T-cell (primary cell): Measurements from ENCODE around the gene SLC38A4. TPM values are rescaled to one million over a fixed set of nuclear protein-coding genes. Genes with fewer than 3 reads are reported as not detected.

ENCODE experiments used
- ATAC-seq, 4 experiments: fragments of 200-7000 bp in 3 of 4; fragments of 150-1000 bp in 1 of 4; cut with Tn5 transposase; replicated peaks in 1 of 4; 1 replicate in 3 of 4; 2 replicates in 1 of 4; pipeline ENCODE4 v1.10.0; 2021; ENCODE audit warnings: moderate library complexity in 3 of 4, mild to moderate bottlenecking in 2 of 4, moderate number of reproducible peaks in 1 of 4
- CTCF ChIA-PET, 2 donors: fragments of 300-600 bp; sonication (Branson Sonifier 250); formaldehyde crosslinking; loops; one replicate each; lab custom pipeline; 2022; ENCODE audit warnings: antibody characterized with exemption in 2 of 2; lab: Charles Lee
- POLR2A ChIA-PET, 2 donors: fragments of 300-600 bp; sonication (Branson Sonifier 250); formaldehyde crosslinking; loops; one replicate each; lab custom pipeline; 2022; ENCODE audit warnings: antibody characterized with exemption in 2 of 2; lab: Charles Lee
- DNase-seq, 35 experiments: peaks; one replicate each; pipeline versions ENCODE4 v3.0.0 to v3.0.0-alpha.2; 2013 to 2023
- H3K27ac ChIP-seq: one replicate; pipeline ENCODE4 v1.5.1; 2013; ENCODE audit warnings: low read length
- H3K27me3 ChIP-seq, 2 experiments: replicated peaks in 1 of 2; 1 replicate in 1 of 2; 2 replicates in 1 of 2; pipeline versions ENCODE4 v1.6.1 to v1.7.0; 2013; ENCODE audit warnings: low read length in 1 of 2, mixed read lengths in 1 of 2; ENCODE audit not compliant: control insufficient read depth in 2 of 2, insufficient read depth in 2 of 2; ENCODE audit errors: extremely low read depth in 1 of 2
- H3K36me3 ChIP-seq, 2 donors: 1 replicate in 1 of 2; 2 replicates in 1 of 2; pipeline versions ENCODE4 v1.6.1 to v1.7.0; 2013; ENCODE audit warnings: low read length in 1 of 2; ENCODE audit not compliant: control insufficient read depth in 2 of 2, insufficient read depth in 1 of 2; ENCODE audit errors: extremely low read depth in 1 of 2
- H3K4me1 ChIP-seq, 2 experiments: 1 replicate in 1 of 2; 2 replicates in 1 of 2; pipeline versions ENCODE4 v1.6.1 to v1.7.0; 2013; ENCODE audit warnings: low read length in 2 of 2, mixed read lengths in 1 of 2; ENCODE audit not compliant: insufficient read depth in 2 of 2, control insufficient read depth in 1 of 2; ENCODE audit errors: extremely low read depth in 1 of 2
- H3K4me3 ChIP-seq, 2 donors: 1 replicate in 1 of 2; 2 replicates in 1 of 2; pipeline versions ENCODE4 v1.5.1 to v1.7.0; 2013; ENCODE audit warnings: mild to moderate bottlenecking in 2 of 2, low read length in 1 of 2, moderate library complexity in 1 of 2; ENCODE audit not compliant: control insufficient read depth in 1 of 2; ENCODE audit errors: extremely low read depth in 1 of 2
- H3K9me3 ChIP-seq: 2 replicates; pipeline ENCODE4 v1.7.0; 2013
- H3K27ac Mint-ChIP-seq, 2 donors: one replicate each; pipeline ENCODE4 v1.8.0; 2020 to 2021; ENCODE audit warnings: mild to moderate bottlenecking in 2 of 2, mixed read lengths in 2 of 2
- H3K27me3 Mint-ChIP-seq, 2 donors: one replicate each; pipeline ENCODE4 v1.8.0; 2021 to 2022; ENCODE audit warnings: mixed read lengths in 2 of 2
- H3K36me3 Mint-ChIP-seq: one replicate; pipeline ENCODE4 v1.8.0; 2021; ENCODE audit warnings: mixed read lengths
- H3K4me1 Mint-ChIP-seq, 3 donors: one replicate each; pipeline ENCODE4 v1.8.0; 2020 to 2022; ENCODE audit warnings: mixed read lengths in 3 of 3, mild to moderate bottlenecking in 1 of 3
- H3K4me3 Mint-ChIP-seq, 3 donors: one replicate each; pipeline ENCODE4 v1.8.0; 2020 to 2022; ENCODE audit warnings: mild to moderate bottlenecking in 3 of 3, mixed read lengths in 3 of 3, moderate library complexity in 3 of 3
- H3K9me3 Mint-ChIP-seq, 3 donors: one replicate each; pipeline ENCODE4 v1.8.0; 2020 to 2022; ENCODE audit warnings: mixed read lengths in 3 of 3
- WGBS: methylation state at CpG from one replicate; pipeline ENCODE4 v1.1.5; 2013; ENCODE audit warnings: missing lambda C conversion rate; ENCODE audit not compliant: insufficient coverage; 5-methylcytosine and 5-hydroxymethylcytosine counted together
- total RNA-seq, 35 experiments: library from RNA in 6 of 35; stranded (reverse) in 6 of 35; fragments of 120-200 nt in 1 of 35; gene quantifications; one replicate each; pipeline versions ENCODE4 v1.2.1 to v1.2.4 and lab custom pipeline; 2013 to 2026

The SLC38A4 gene
- total RNA-seq, 5 donors from 2014 or later (not counting 1 experiment from before 2014, with no cell fraction given): 0.13 to 0.50 (median 0.19) TPM; not detected in 2

- ATAC-seq (no peak), DNase-seq (no peak)
- H3K4me1 Mint-ChIP-seq: no peaks in the 10 kb centered on the region
- Histone ChIP-seq H3K27me3 (no peaks in the 10 kb centered on the region), H3K9me3 (no peaks in the 10 kb centered on the region), H3K4me1 (no peaks in the 10 kb centered on the region), H3K36me3 (no peaks in the 10 kb centered on the region), H3K27ac (no peak overlapping the region), H3K4me3 (no peak overlapping the region)
- no CpG with 5 or more reads among the region's 4 CpGs for WGBS
- CTCF ChIA-PET: no interaction called here
- no peaks in the 10 kb centered on the region for H3K36me3 Mint-ChIP-seq
- H3K4me3 Mint-ChIP-seq: no peak overlapping the region
- H3K27ac Mint-ChIP-seq: no peak overlapping the region
- H3K27me3 Mint-ChIP-seq: peaks cover 0 to 2% of the 10 kb centered on the region in 2 donors
- POLR2A ChIA-PET: no interaction called here
- no peaks in the 10 kb centered on the region for H3K9me3 Mint-ChIP-seq
Measured at GRCh38 chr12:46777587-46777986, 48.2 kb downstream of the SLC38A4 start.

- no peak for DNase-seq
- ATAC-seq: no peak
- no peaks in the 10 kb centered on the region for H3K36me3 Mint-ChIP-seq
- H3K36me3 ChIP-seq: no peaks in the 10 kb centered on the region
- no peak overlapping the region for H3K4me3 Mint-ChIP-seq
- H3K9me3 Mint-ChIP-seq: no peaks in the 10 kb centered on the region
- H3K4me3 ChIP-seq: no peak overlapping the region
- no peaks in the 10 kb centered on the region for H3K4me1 Mint-ChIP-seq
- ChIA-PET POLR2A (no interaction called here), CTCF (no interaction called here)
- peaks cover 0 to 6% of the 10 kb centered on the region in 2 donors for H3K27me3 Mint-ChIP-seq
- H3K27ac Mint-ChIP-seq: no peak overlapping the region
- H3K4me1 ChIP-seq: no peaks in the 10 kb centered on the region
- H3K9me3 ChIP-seq: no peaks in the 10 kb centered on the region
- WGBS: 80% methylated on average over 1 of the region's 3 CpGs
- H3K27ac ChIP-seq: no peak overlapping the region
- no peaks in the 10 kb centered on the region for H3K27me3 ChIP-seq
Measured at GRCh38 chr12:46775796-46776195, 50.0 kb downstream of the SLC38A4 start.

- no peak for DNase-seq
- Histone ChIP-seq H3K4me3 (no peak overlapping the region), H3K27me3 (no peaks in the 10 kb centered on the region), H3K9me3 (no peaks in the 10 kb centered on the region), H3K27ac (no peak overlapping the region), H3K36me3 (no peaks in the 10 kb centered on the region), H3K4me1 (no peaks in the 10 kb centered on the region)
- no peaks in the 10 kb centered on the region for H3K36me3 Mint-ChIP-seq
- H3K27me3 Mint-ChIP-seq: peaks cover 0 to 6% of the 10 kb centered on the region in 2 donors
- H3K9me3 Mint-ChIP-seq: no peaks in the 10 kb centered on the region
- no peaks in the 10 kb centered on the region for H3K4me1 Mint-ChIP-seq
- CTCF ChIA-PET: no interaction called here
- POLR2A ChIA-PET: no interaction called here
- H3K4me3 Mint-ChIP-seq: no peak overlapping the region
- H3K27ac Mint-ChIP-seq: no peak overlapping the region
- ATAC-seq: no peak
Measured at GRCh38 chr12:46774322-46774633, 51.5 kb downstream of the SLC38A4 start.

- H3K4me1 ChIP-seq: no peaks in the 10 kb centered on the region
- ATAC-seq: no peak
- H3K4me3 ChIP-seq: no peak overlapping the region
- H3K27me3 ChIP-seq: no peaks in the 10 kb centered on the region
- no peak overlapping the region for H3K27ac ChIP-seq
- no peaks in the 10 kb centered on the region for H3K4me1 Mint-ChIP-seq
- H3K27me3 Mint-ChIP-seq: peaks cover 0 to 8% of the 10 kb centered on the region in 2 donors
- CTCF ChIA-PET: no interaction called here
- POLR2A ChIA-PET: no interaction called here
- DNase-seq: no peak
- no peaks in the 10 kb centered on the region for H3K9me3 ChIP-seq
- WGBS: no CpG with 5 or more reads among the region's 4 CpGs
- no peaks in the 10 kb centered on the region for H3K9me3 Mint-ChIP-seq
- no peaks in the 10 kb centered on the region for H3K36me3 Mint-ChIP-seq
- no peaks in the 10 kb centered on the region for H3K36me3 ChIP-seq
- H3K4me3 Mint-ChIP-seq: no peak overlapping the region
- no peak overlapping the region for H3K27ac Mint-ChIP-seq
Measured at GRCh38 chr12:46773586-46774321, 52.0 kb downstream of the SLC38A4 start.

- WGBS: no CpG with 5 or more reads among the region's 1 CpG
- no peak overlapping the region for H3K27ac ChIP-seq
- POLR2A ChIA-PET: no interaction called here
Measured at GRCh38 chr12:46771268-46771827, 54.4 kb downstream of the SLC38A4 start.

GRCh38 chr12:46770501-46771183, 55.2 kb downstream of the SLC38A4 start:
- Histone ChIP-seq H3K27me3 (no peaks in the 10 kb centered on the region), H3K9me3 (no peaks in the 10 kb centered on the region), H3K4me3 (no peak overlapping the region), H3K4me1 (no peaks in the 10 kb centered on the region), H3K27ac (no peak overlapping the region), H3K36me3 (no peaks in the 10 kb centered on the region)
- H3K9me3 Mint-ChIP-seq: no peaks in the 10 kb centered on the region
- no peaks in the 10 kb centered on the region for H3K4me1 Mint-ChIP-seq
- ChIA-PET CTCF (no interaction called here), POLR2A (interaction anchor here in 1 of 2 donors (0.7 kb wide), 1 partner anchor 71 kb away, joined by 3 read pairs; no protein-coding TSS in a partner anchor)
- no peak for DNase-seq
- H3K27ac Mint-ChIP-seq: no peak overlapping the region
- WGBS: no CpG with 5 or more reads among the region's 3 CpGs
- ATAC-seq: no peak
- peaks cover 0 to 10% of the 10 kb centered on the region in 2 donors for H3K27me3 Mint-ChIP-seq
- H3K4me3 Mint-ChIP-seq: no peak overlapping the region
- H3K36me3 Mint-ChIP-seq: no peaks in the 10 kb centered on the region

More at GRCh38 chr12:46771268-46771827, 54.4 kb downstream of the SLC38A4 start:
- ATAC-seq (no peak), DNase-seq (no peak)
- no peaks in the 10 kb centered on the region for H3K36me3 ChIP-seq
- Mint-ChIP-seq H3K27ac (no peak overlapping the region), H3K4me1 (no peaks in the 10 kb centered on the region), H3K27me3 (peaks cover 0 to 8% of the 10 kb centered on the region in 2 donors), H3K9me3 (no peaks in the 10 kb centered on the region), H3K36me3 (no peaks in the 10 kb centered on the region), H3K4me3 (no peak overlapping the region)
- no peaks in the 10 kb centered on the region for H3K27me3 ChIP-seq
- CTCF ChIA-PET: interaction anchor here in 1 of 2 donors (0.6 kb wide), 1 partner anchor 467 kb away, joined by 3 read pairs; no protein-coding TSS in a partner anchor
- no peaks in the 10 kb centered on the region for H3K4me1 ChIP-seq
- H3K4me3 ChIP-seq: no peak overlapping the region
- no peaks in the 10 kb centered on the region for H3K9me3 ChIP-seq
